ENCODE data around the gene MVP. TPM values are rescaled to one million over a fixed set of nuclear protein-coding genes. Genes with fewer than 3 reads are reported as not detected.

MVP gene
- total RNA-seq, 4 donors from 2014 or later: 113 to 247 (median 177) TPM

DNA sequence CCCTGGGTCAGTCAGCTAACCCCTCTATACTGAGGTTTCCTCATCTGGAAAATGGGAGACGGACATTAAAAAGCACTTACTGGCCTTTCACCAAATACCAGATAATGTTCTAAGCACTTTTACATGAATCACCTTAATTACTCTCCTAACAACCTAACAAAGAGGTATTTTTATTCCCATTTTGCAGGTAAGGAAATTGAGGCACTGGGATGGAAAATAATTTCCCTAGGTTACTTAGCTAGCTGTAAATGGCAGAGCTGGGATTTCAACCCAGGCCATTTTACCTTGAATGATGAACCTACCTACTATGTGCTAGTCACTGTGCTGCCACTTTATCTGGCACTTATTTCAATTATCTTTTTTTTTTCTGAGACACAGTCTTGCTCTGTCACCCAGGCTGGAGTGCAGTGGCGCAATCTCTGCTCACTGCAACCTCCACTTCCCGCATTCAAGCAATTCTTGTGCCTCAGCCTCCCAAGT is 26.0 kb upstream of the MVP start:
- Histone ChIP-seq H3K4me3 (no peak overlapping the region), H3K27me3 (no peaks in the 10 kb centered on the region), H3K36me3 (peaks cover 7 to 27% (median 11%) of the 10 kb centered on the region in 3 donors), H3K9me3 (no peaks in the 10 kb centered on the region), H3K27ac (no peak overlapping the region), H3K4me1 (peaks cover 0 to 22% (median 12%) of the 10 kb centered on the region in 4 donors)
- no peak for DNase-seq (ENCODE audit: low spot score in 2 of 2)
- TF ChIP-seq, protein P1, sequence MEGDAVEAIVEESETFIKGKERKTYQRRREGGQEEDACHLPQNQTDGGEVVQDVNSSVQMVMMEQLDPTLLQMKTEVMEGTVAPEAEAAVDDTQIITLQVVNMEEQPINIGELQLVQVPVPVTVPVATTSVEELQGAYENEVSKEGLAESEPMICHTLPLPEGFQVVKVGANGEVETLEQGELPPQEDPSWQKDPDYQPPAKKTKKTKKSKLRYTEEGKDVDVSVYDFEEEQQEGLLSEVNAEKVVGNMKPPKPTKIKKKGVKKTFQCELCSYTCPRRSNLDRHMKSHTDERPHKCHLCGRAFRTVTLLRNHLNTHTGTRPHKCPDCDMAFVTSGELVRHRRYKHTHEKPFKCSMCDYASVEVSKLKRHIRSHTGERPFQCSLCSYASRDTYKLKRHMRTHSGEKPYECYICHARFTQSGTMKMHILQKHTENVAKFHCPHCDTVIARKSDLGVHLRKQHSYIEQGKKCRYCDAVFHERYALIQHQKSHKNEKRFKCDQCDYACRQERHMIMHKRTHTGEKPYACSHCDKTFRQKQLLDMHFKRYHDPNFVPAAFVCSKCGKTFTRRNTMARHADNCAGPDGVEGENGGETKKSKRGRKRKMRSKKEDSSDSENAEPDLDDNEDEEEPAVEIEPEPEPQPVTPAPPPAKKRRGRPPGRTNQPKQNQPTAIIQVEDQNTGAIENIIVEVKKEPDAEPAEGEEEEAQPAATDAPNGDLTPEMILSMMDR (IDR thresholded peaks at IDR 0.05): no peak
- TF ChIP-seq EP300 (IDR thresholded peaks at IDR 0.05) (no peak), POLR2A (IDR thresholded peaks at IDR 0.05) (no peak)
- WGBS, 2 donors: 98 to 100% methylated on average over 3 of the region's 3 CpGs

GRCh38 chr16:29802416-29802935 is 17.8 kb upstream of the MVP start:
- H3K27ac ChIP-seq: no peak overlapping the region
- H3K4me1 ChIP-seq: peaks cover 0 to 17% (median 9%) of the 10 kb centered on the region in 4 donors
- TF ChIP-seq POLR2A (IDR thresholded peaks at IDR 0.05) (no peak), EP300 (IDR thresholded peaks at IDR 0.05) (no peak)
- TF ChIP-seq, protein P1 (IDR thresholded peaks at IDR 0.05): no peak
- H3K4me3 ChIP-seq: no peak overlapping the region
- H3K27me3 ChIP-seq: no peaks in the 10 kb centered on the region
- WGBS, 2 donors: 89 to 92% methylated on average over 8 of the region's 8 CpGs
- no peak for DNase-seq (ENCODE audit: low spot score in 2 of 2)
- H3K36me3 ChIP-seq: peaks cover 4 to 43% (median 18%) of the 10 kb centered on the region in 3 donors
- H3K9me3 ChIP-seq: no peaks in the 10 kb centered on the region

DNA sequence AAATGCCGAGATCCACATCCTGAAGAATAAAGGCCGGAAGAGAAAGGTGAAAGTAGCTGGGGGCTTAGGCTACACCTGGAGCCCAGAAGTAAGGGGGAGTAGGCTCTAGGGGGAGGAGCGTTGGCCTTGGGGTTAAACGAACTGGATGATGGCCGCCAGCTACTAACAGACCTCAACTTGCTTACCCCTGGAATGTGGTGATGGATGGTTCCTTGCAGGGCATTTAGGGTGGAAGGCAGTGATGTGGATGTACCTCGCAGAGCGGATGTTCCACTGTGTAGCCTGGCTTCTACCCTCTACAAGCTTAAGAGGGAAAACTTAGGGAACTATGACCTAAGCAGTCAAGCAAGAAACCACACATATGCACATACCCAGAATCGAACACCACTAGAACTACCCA is 16.2 kb upstream of the MVP start:
- H3K4me1 ChIP-seq: peaks cover 0 to 32% (median 24%) of the 10 kb centered on the region in 4 donors
- peaks cover 0 to 37% (median 14%) of the 10 kb centered on the region in 3 donors for H3K36me3 ChIP-seq
- peak overlapping the region; percentile 88 to 99 (median 94) for H3K27ac ChIP-seq
- H3K9me3 ChIP-seq: no peaks in the 10 kb centered on the region
- TF ChIP-seq POLR2A (IDR thresholded peaks at IDR 0.05) (no peak), EP300 (IDR thresholded peaks at IDR 0.05) (no peak)
- TF ChIP-seq, protein P1 (IDR thresholded peaks at IDR 0.05): no peak
- 76 to 81% methylated on average over 8 of the region's 8 CpGs for WGBS, 2 donors
- no peaks in the 10 kb centered on the region for H3K27me3 ChIP-seq
- DNase-seq (ENCODE audit: low spot score in 2 of 2): no peak
- peak overlapping the region in 2 of 4 donors; percentile 51 to 75 for H3K4me3 ChIP-seq

DNA sequence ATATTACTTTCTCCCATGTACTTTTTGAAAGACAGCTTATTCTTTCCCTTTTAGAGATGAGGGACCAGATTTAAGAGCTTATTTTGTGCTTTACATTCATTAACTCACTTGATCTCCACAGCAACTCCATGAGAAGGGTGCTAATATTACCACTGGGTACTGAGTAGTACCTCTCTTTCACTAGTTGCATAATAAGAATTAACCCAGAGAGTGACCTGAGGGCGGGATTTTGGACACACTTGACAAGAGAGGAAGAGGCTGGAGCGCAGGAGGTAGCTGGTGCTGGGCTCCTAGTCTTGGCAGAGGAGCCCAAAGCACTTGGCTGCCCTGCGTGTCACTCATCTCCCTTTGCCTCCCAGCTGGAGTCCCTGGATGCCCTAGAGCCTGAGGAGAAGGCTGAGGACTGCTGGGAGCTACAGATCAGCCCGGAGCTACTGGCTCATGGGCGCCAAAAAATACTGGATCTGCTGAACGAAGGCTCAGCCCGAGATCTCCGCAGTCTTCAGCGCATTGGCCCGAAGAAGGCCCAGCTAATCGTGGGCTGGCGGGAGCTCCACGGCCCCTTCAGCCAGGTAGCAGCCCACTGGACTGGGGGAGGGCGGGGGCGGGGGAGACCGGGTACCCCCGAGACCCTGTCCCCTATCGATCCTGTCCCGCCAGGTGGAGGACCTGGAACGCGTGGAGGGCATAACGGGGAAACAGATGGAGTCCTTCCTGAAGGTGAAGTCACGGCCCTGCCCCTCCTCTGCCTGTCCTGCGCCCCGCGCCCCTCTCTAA is 15.6 kb upstream of the MVP start:
- Histone ChIP-seq H3K9me3 (no peaks in the 10 kb centered on the region), H3K27me3 (no peaks in the 10 kb centered on the region), H3K27ac (peak overlapping the region; percentile 88 to 99 (median 94)), H3K4me1 (peaks cover 0 to 38% (median 29%) of the 10 kb centered on the region in 4 donors), H3K36me3 (peaks cover 0 to 37% (median 12%) of the 10 kb centered on the region in 3 donors), H3K4me3 (peak overlapping the region; percentile 51 to 85 (median 76))
- no peak for TF ChIP-seq POLR2A (IDR thresholded peaks at IDR 0.05)
- TF ChIP-seq, protein P1 (IDR thresholded peaks at IDR 0.05): no peak
- no peak for TF ChIP-seq EP300 (IDR thresholded peaks at IDR 0.05)
- DNase-seq (ENCODE audit: low spot score in 2 of 2): peak; percentile 30 to 63
- WGBS, 2 donors: 1 to 4% methylated on average over 13 to 26 of the region's 26 CpGs

Data from tibial nerve (tissue), 4 donors.